ENCODE results near the gene RINL. TPM values are rescaled to one million over a fixed set of nuclear protein-coding genes. Genes with fewer than 3 reads are reported as not detected.

Gene RINL
- total and polyA plus RNA-seq, 2 of the 8 experiments (the other 6 are each of a cell fraction or from before 2014, with no cell fraction given) = 11.1 to 11.9 TPM

GRCh38 chr19:38910488-38910887 is 32.4 kb upstream of the RINL start:
- Histone ChIP-seq H3K27me3 (replicated peaks in 1 of 4; ENCODE audit: control insufficient read depth in 3 of 4, extremely low read depth in 1 of 4, insufficient read depth in 3 of 4, low read length in 3 of 4) (no peaks in the 10 kb centered on the region; a peak in 1 of 7 replicates), H3K79me1 (ENCODE audit: low read depth, low read length) (no peaks in the 10 kb centered on the region), H3K14ac (ENCODE audit: insufficient read length) (no peak overlapping the region), H2BK5ac (ENCODE audit: low read depth, low read length) (no peak overlapping the region), H2BK20ac (ENCODE audit: low read length) (no peak overlapping the region), H3K79me2 (ENCODE audit: control insufficient read depth in 1 of 2, insufficient read depth in 2 of 2, low read length in 2 of 2) (no peaks in the 10 kb centered on the region), H3K9me3 (ENCODE audit: insufficient read depth in 2 of 2, low read depth in 1 of 2, low read length in 1 of 2) (no peaks in the 10 kb centered on the region; a peak in 1 of 4 replicates), H3K4me3 (ENCODE audit: extremely low read depth in 1 of 4, insufficient read depth in 2 of 4, low read depth in 3 of 4, low read length in 4 of 4) (no peak overlapping the region), H3K18ac (ENCODE audit: extremely low read depth, low read length) (no peak overlapping the region), H4K91ac (replicated peaks; ENCODE audit: insufficient read length, low read length) (no peak overlapping the region), H3K4me2 (ENCODE audit: insufficient read depth in 1 of 2, low read depth in 2 of 2, low read length in 2 of 2) (no peak overlapping the region), H2BK15ac (ENCODE audit: low read length) (no peak overlapping the region), H3K56ac (replicated peaks; ENCODE audit: insufficient read length, low read depth, low read length) (no peak overlapping the region), H3K4me1 (replicated peaks in 1 of 4; ENCODE audit: control insufficient read depth in 3 of 4, insufficient read depth in 4 of 4, low read length in 3 of 4) (peaks cover 0 to 8% (median 1%) of the 10 kb centered on the region in 4 experiments; a peak in 3 of 7 replicates), H3K9ac (replicated peaks in 1 of 4; ENCODE audit: extremely low read depth in 1 of 4, low read depth in 3 of 4, low read length in 3 of 4) (no peak overlapping the region), H4K20me1 (replicated peaks in 1 of 2; ENCODE audit: control insufficient read depth in 1 of 2, insufficient read depth in 2 of 2, low read length in 2 of 2) (peaks cover 0 to 3% of the 10 kb centered on the region in 2 experiments), H3K23me2 (ENCODE audit: low read depth, low read length) (no peaks in the 10 kb centered on the region; the same call in 1 of the 2 replicates), H3K36me3 (ENCODE audit: control insufficient read depth in 2 of 4, insufficient read depth in 4 of 4, low read length in 3 of 4) (peaks cover 0 to 11% (median 2%) of the 10 kb centered on the region in 4 experiments; a peak in 4 of 8 replicates), H4K8ac (ENCODE audit: extremely low read depth, insufficient read depth, low read length) (no peak overlapping the region), H2BK120ac (replicated peaks; ENCODE audit: low read depth, low read length) (no peak overlapping the region), H3K23ac (ENCODE audit: insufficient read length) (no peak overlapping the region), H2AK5ac (ENCODE audit: low read depth, low read length) (no peak overlapping the region), H2BK12ac (ENCODE audit: low read depth, low read length) (0 out of 2 replicates have a peak overlapping the region, but pooled peaks have one; percentile 39), H2AFZ (ENCODE audit: low read length) (no peak overlapping the region), H3K27ac (ENCODE audit: low read depth, low read length) (no peak overlapping the region), H3K4ac (replicated peaks; ENCODE audit: insufficient read length, low read depth, low read length) (no peak overlapping the region), H4K5ac (ENCODE audit: insufficient read length, low read depth, low read length) (no peak overlapping the region)
- TF ChIP-seq SIRT6 (IDR thresholded peaks at IDR 0.05; ENCODE audit: low read length) = no peak
- TF ChIP-seq EZH2 (IDR thresholded peaks at IDR 0.05; ENCODE audit: low read depth, low read length, severe bottlenecking) = no peak
- no peak for TF ChIP-seq CREB1 (IDR thresholded peaks at IDR 0.05)
- no peak for TF ChIP-seq SP1 (IDR thresholded peaks at IDR 0.05; ENCODE audit: low read depth, low read length)
- TF ChIP-seq CTCF (IDR thresholded peaks at IDR 0.05; ENCODE audit: control extremely low read depth in 1 of 3, insufficient read depth in 1 of 3, low read depth in 1 of 3, low read length in 3 of 3) = no peak
- no peak for TF ChIP-seq TAF1 (IDR thresholded peaks at IDR 0.05; ENCODE audit: low read depth, low read length)
- TF ChIP-seq POLR2AphosphoS5 (IDR thresholded peaks at IDR 0.05; ENCODE audit: low read depth, low read length) = peak; percentile 31; the same call in 1 of the 2 replicates
- no peak for TF ChIP-seq SUZ12 (IDR thresholded peaks at IDR 0.05; ENCODE audit: low read length)
- no peak for FAIRE-seq
- 94% methylated on average over 12 of the region's 12 CpGs; no CpG with 5 or more reads in 1 of the 2 experiments for WGBS, 2 experiments (ENCODE audit: extremely low coverage in 1 of 2, insufficient coverage in 1 of 2, insufficient read length in 1 of 2, insufficient replicate concordance in 2 of 2, low coverage in 1 of 2, low lambda C conversion rate in 2 of 2, missing lambda C conversion rate in 1 of 2)
- ChIA-PET CTCF (ENCODE audit: partially characterized antibody) (no interaction called here), POLR2A (ENCODE audit: partially characterized antibody) (interaction anchor here (1.1 to 1.9 kb wide), 2 partner anchors 10 to 19 kb away, joined by 3 to 8 read pairs; partner anchors contain the start of genes NFKBIB and SIRT2)
- no peak for DNase-seq (ENCODE audit: low read depth in 1 of 2, low spot score in 2 of 2)

All from H1 (cell line).